ENCODE results near the gene EHMT1.

EHMT1 gene

GRCh38 chr9:137802521-137803243 is 183.9 kb downstream of the EHMT1 start:
- Histone ChIP-seq H3F3A (ENCODE audit: insufficient read depth) (no peaks in the 10 kb centered on the region), H3K79me2 (ENCODE audit: insufficient read depth, low read length) (no peaks in the 10 kb centered on the region), H3K27ac (ENCODE audit: low read depth, low read length) (no peak overlapping the region), H3K9me3 (ENCODE audit: insufficient read depth, low read length) (no peaks in the 10 kb centered on the region), H3K4me2 (ENCODE audit: low read depth, low read length, poor library complexity, severe bottlenecking) (no peak overlapping the region), H3K9ac (ENCODE audit: low read length) (no peak overlapping the region), H3K27me3 (ENCODE audit: low read length) (no peaks in the 10 kb centered on the region), H3K9me2 (replicated peaks; ENCODE audit: insufficient read depth, low read length) (no peaks in the 10 kb centered on the region), H4K20me1 (ENCODE audit: low read depth, low read length) (no peaks in the 10 kb centered on the region), H3K36me3 (ENCODE audit: low read length) (0 out of 2 replicates have a peak, but pooled peaks cover 4% of the 10 kb centered on the region), H2AFZ (ENCODE audit: low read depth, low read length, severe bottlenecking) (no peak overlapping the region), H3K4me3 (ENCODE audit: insufficient read depth, low read length, poor library complexity, severe bottlenecking) (no peak overlapping the region)
- TF ChIP-seq EZH2phosphoT487 (conservative IDR thresholded peaks at IDR 0.05; ENCODE audit: low read length) (no peak), CTCF (IDR thresholded peaks at IDR 0.05; ENCODE audit: insufficient read depth, low read length, poor library complexity, severe bottlenecking) (no peak)

GRCh38 chr9:137804908-137805630 is 186.3 kb downstream of the EHMT1 start:
- Histone ChIP-seq H3K36me3 (ENCODE audit: low read length) (0 out of 2 replicates have a peak, but pooled peaks cover 4% of the 10 kb centered on the region), H3K9me3 (ENCODE audit: insufficient read depth, low read length) (no peaks in the 10 kb centered on the region), H3K9ac (ENCODE audit: low read length) (no peak overlapping the region), H3F3A (ENCODE audit: insufficient read depth) (no peaks in the 10 kb centered on the region), H3K9me2 (replicated peaks; ENCODE audit: insufficient read depth, low read length) (no peaks in the 10 kb centered on the region), H3K27me3 (ENCODE audit: low read length) (no peaks in the 10 kb centered on the region), H3K79me2 (ENCODE audit: insufficient read depth, low read length) (no peaks in the 10 kb centered on the region), H3K27ac (ENCODE audit: low read depth, low read length) (no peak overlapping the region), H3K4me3 (ENCODE audit: insufficient read depth, low read length, poor library complexity, severe bottlenecking) (no peak overlapping the region), H2AFZ (ENCODE audit: low read depth, low read length, severe bottlenecking) (no peak overlapping the region), H3K4me2 (ENCODE audit: low read depth, low read length, poor library complexity, severe bottlenecking) (no peak overlapping the region), H4K20me1 (ENCODE audit: low read depth, low read length) (no peaks in the 10 kb centered on the region)
- no peak for TF ChIP-seq CTCF (IDR thresholded peaks at IDR 0.05; ENCODE audit: insufficient read depth, low read length, poor library complexity, severe bottlenecking)
- TF ChIP-seq EZH2phosphoT487 (conservative IDR thresholded peaks at IDR 0.05; ENCODE audit: low read length), result no peak

- Histone ChIP-seq H3K27me3 (ENCODE audit: low read length) (no peaks in the 10 kb centered on the region), H3F3A (ENCODE audit: insufficient read depth) (no peaks in the 10 kb centered on the region), H3K9me2 (replicated peaks; ENCODE audit: insufficient read depth, low read length) (no peaks in the 10 kb centered on the region), H3K36me3 (ENCODE audit: low read length) (0 out of 2 replicates have a peak, but pooled peaks cover 4% of the 10 kb centered on the region), H4K20me1 (ENCODE audit: low read depth, low read length) (no peaks in the 10 kb centered on the region), H3K4me3 (ENCODE audit: insufficient read depth, low read length, poor library complexity, severe bottlenecking) (no peak overlapping the region), H2AFZ (ENCODE audit: low read depth, low read length, severe bottlenecking) (no peak overlapping the region), H3K9me3 (ENCODE audit: insufficient read depth, low read length) (no peaks in the 10 kb centered on the region), H3K9ac (ENCODE audit: low read length) (no peak overlapping the region), H3K4me2 (ENCODE audit: low read depth, low read length, poor library complexity, severe bottlenecking) (no peak overlapping the region), H3K79me2 (ENCODE audit: insufficient read depth, low read length) (no peaks in the 10 kb centered on the region), H3K27ac (ENCODE audit: low read depth, low read length) (no peak overlapping the region)
- TF ChIP-seq EZH2phosphoT487 (conservative IDR thresholded peaks at IDR 0.05; ENCODE audit: low read length) (no peak), CTCF (IDR thresholded peaks at IDR 0.05; ENCODE audit: insufficient read depth, low read length, poor library complexity, severe bottlenecking) (no peak)
These were observed 189.2 kb downstream of the EHMT1 start for GRCh38 chr9:137807721-137808703.

All from SU-DHL-6 (cell line).